Stimulated activated CD8-positive, alpha-beta memory T cell treated with anti-CD3 and anti-CD28 coated beads, Interleukin-4, amount 100 ng/mL, for 4 hours (primary cell): Measurements from ENCODE around the gene PRDM16.

Experiments used
- DNase-seq, 2 donors: peaks; one replicate each; pipeline ENCODE4 v3.0.0-alpha.2; 2020; ENCODE audit warnings: low read depth in 2 of 2, low spot score in 1 of 2

The PRDM16 gene

GRCh38 chr1:3423896-3424611 is 355.1 kb downstream of the PRDM16 start:
- DNase-seq, result no peak

- no peak for DNase-seq
Measured at GRCh38 chr1:3425486-3426215, 356.6 kb downstream of the PRDM16 start.

DNA sequence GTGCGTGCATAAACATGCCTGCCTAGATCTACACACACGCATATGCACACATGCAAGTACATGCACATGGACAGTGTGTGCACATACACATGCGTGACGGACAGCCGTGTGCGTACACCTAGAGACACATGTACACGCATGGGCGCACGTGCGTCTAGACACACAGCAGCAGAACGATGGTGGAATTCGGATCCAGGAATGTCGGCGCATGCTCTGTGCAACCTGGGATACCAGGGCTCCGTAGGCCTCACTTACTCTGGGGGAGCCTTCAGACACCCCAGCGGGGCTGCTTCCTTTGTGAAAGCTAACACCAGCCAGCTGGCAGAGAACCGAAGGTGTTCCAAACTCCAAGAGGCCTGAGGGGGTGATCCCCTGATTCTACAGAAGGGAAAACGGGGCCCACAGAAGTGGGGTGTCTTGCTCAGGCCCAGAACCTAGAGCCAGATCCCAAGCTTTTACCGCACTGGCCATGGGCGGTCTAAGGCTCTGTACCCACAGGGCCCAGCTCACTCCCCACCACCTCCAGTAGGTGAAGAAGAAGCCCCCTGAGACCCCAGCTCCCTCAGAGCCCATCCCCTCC is 358.0 kb downstream of the PRDM16 start:
- DNase-seq, result no peak

DNA sequence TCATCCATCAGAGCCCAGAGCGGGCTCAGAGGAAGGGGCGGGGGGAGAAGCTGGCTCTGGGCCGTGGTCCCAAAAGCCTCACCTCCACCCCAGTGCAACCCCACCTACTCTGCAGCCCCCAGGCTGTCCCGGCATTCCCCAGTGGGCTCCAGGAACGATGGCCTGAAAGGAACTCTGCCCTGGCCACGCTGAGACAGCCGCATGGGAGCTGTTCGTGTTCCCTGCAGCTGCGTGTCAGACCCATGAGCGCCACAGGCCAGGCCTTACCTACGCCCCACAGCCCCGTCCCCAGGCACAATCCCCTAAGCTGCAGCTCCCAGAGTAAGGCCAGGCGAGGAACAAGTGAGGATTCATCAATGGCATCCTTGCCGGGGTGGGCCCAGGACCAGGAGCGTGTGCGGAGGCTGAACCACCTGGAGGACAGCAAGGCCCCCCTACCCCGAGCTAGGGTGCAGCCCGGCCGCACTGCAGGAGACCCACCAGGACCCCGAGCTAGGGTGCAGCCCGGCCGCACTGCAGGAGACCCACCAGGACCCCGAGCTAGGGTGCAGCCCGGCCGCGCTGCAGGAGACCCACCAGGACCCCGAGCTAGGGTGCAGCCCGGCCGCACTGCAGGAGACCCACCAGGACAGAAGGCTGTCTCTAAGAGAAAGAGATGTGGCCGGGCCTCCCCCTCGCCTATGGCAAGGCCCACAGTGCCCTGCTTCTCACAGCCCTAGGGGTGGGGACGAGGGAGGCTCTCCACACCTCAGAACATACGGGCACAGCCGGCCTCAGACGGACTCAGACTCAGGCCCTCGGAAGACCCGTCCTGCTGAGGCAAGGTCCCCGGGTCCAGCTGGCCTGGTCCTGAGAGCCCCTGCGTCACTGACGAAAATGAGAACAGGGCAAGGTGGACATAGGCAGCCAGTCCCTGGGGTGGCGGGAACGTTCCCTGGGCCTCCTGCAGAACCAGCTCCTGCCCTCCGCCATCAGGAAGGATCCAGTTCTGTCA is 359.0 kb downstream of the PRDM16 start:
- no peak for DNase-seq

- DNase-seq, result no peak
Measured at GRCh38 chr1:3428899-3429298, 359.9 kb downstream of the PRDM16 start.

DNA sequence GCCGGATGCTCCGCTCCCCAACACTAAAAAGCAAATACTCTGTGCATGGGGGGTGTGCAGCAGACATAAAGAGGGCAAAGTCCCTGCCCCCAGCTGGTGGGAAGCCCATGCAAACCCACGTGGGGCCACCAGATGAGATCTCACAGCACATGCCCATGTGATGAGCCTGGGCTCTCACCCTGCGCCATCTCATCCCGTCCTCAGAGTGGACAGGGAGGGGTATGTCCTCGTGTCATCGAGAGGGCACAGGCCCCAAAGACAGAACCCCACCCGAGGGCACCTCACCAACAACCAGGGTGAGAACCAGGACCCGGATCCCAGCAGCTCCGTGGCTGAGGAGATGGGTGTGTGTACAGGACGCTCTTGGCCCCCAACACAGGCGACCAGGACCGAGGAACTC is 360.3 kb downstream of the PRDM16 start:
- DNase-seq, result no peak

- no peak for DNase-seq
Measured at GRCh38 chr1:3429766-3430165, 360.8 kb downstream of the PRDM16 start.

DNA sequence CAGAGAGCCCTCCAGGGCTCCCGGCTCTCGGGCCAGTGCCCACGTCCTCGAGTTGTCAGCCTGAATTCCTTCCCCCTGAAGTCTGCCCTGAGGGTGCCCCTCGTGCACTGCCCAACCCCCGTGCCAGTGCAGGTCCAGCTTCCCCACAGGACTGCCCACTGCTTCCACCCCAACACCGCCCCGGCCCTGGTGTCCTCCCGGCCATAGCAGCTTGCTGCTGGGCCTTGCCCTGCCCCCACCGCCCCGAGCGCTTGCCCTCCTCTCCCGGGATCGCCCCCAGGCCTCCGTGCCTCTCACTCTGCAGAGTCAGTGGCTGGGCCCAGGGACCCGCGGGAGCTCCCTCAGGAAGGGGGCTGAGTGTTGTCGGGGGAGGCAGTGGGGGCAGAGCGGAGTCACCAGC is 361.4 kb downstream of the PRDM16 start:
- no peak for DNase-seq

DNA sequence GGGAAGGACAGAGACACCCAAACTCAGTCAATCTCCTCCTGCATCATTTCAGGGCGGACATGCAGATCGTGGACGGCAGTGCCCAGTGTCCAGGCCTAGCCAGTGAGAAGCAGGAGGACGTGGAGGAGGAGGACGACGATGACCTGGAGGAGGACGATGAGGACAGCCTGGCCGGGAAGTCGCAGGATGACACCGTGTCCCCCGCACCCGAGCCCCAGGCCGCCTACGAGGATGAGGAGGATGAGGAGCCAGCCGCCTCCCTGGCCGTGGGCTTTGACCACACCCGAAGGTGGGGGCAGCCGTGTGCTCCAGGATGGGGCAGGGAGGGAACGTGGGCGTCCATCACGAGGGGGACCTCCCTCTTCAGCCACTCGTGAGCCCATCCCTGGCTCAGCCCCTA is 361.8 kb downstream of the PRDM16 start:
- no peak for DNase-seq

GRCh38 chr1:3431266-3431665 is 362.3 kb downstream of the PRDM16 start:
- no peak for DNase-seq

GRCh38 chr1:3431686-3432085 is 362.7 kb downstream of the PRDM16 start:
- no peak for DNase-seq

GRCh38 chr1:3432306-3432705 is 363.3 kb downstream of the PRDM16 start:
- no peak for DNase-seq

- no peak for DNase-seq
Measured at GRCh38 chr1:3433076-3433475, 364.1 kb downstream of the PRDM16 start.

DNA sequence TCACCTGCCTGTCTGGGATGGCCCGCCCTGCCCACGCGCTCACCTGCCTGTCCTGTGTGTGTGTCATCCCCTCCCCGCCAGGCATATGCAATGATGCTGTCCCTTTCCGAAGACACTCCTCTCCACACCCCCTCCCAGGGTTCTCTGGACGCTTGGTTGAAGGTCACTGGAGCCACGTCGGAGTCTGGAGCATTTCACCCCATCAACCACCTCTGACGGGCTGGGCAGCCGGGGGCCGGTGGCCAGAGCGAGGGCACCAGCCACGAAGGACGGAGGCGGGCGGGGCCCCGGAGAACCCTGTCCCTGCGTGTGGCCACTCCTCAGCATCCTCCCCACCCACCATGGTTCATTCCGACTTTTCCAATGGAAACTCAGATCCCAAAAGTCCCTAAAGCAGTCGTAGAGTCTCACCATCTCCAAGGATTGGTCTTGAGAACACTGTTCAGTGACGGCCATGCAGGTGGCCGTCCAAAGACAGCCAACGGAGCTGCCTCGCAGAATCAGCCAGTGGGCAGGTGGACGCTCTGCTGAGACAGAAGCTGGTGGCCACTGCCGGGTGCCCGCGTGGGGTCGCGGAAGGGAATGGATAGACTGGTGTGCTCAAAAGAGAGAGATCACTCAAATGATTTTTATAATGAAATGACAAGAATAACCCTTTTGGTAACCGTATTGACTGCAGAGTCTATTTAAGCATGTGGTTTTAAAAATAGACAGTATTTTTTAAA is 364.8 kb downstream of the PRDM16 start:
- DNase-seq, result no peak

DNA sequence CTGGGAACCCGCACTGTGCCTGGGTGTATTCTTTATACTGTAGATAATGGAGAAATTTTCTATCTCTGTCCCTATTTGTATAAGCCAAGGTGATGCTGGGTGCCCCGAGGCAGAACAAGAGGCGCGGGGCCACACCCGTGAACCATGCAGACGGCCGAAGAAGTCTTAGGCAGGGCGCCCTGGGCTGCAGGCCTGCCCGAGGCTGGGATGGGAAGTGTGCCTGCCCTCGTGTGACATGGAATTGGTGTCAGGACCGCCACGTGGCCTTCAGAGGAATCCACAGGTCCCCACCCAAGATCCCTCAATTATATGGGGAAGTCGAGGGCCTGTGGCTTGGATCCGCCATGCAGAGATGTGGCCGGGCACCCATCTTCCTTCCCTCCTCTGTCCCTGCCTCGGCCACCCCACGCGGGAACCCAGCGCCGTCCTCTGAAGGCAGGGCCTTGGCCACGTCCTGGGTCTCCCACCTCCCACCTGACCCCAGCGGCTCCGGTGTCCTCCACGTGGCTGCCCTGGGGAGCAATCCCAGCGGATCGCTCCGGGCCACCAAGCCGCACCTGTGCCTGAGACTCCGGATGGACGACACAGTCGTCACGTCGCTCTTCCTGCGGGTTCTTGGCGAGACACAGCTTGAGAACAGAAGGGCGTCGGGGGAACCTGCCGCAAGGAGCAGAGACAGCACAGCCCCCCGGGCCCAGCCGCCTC is 365.6 kb downstream of the PRDM16 start:
- DNase-seq, result no peak

- DNase-seq, result no peak
Measured at GRCh38 chr1:3435666-3436065, 366.7 kb downstream of the PRDM16 start.

GRCh38 chr1:3436451-3436850 is 367.4 kb downstream of the PRDM16 start:
- DNase-seq, result no peak

DNA sequence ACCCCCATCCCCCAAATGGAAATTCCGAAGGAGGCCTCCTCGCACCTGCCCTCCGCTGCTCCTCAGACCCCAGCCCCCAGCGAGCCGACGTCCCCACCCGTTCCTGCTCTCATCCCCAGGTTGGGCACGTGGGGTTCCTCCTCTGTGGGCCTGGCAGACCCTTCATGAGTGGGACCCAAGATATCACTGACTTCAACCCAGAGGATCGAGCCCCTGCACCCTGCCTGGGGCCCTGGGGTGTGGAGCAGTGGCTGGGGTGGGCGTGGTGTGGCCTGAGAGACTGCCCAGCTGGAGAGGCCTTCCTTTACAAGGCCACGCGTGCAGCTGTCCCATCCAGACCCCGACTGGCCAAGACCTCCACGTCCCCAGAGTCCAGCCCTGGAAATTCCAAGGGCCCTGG is 367.9 kb downstream of the PRDM16 start:
- DNase-seq, result no peak

GRCh38 chr1:3438661-3439180 is 369.7 kb downstream of the PRDM16 start:
- no peak for DNase-seq
